ENCODE data around the gene BLACAT1. TPM values are rescaled to one million over a fixed set of nuclear protein-coding genes. Genes with fewer than 3 reads are reported as not detected.

Gene BLACAT1
- not detected in 2 replicates for total RNA-seq

DNA sequence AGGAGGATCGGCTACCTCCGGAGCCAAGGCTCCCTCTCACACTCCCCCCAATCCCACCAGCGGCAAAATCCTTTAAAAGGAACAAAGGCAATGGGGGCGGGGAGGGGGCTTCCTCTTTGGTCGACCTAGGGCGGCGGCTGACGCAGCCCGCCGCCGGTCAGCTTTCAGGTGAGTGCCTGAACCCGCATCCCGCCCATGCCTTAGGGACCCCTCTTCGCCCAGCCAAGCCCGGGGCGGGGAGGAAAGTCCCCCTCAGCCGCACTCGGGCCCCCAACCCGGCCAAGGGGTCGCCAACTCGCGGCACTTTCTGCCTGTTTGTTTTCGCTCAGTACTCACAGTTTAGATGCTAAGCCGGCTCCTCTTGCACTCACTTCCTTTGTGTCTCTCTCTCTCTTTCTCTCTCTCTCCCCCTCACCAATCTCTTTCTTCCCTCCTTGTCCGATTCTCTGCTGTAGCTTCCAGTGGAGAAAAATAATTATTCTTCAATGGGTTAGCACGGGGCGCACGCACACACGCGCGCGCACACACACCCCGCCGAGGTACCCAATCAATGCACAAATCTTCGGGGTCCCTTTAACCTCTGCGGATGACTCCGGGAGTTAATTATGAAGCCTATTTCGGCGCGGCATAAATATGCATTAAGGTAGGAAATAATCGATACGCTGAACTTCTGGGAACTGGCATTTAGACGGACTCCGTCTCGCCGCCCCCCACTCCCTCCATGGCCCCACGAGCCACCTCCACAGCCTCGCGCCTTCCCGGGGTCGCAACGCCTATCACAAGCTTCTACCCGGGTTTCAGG lies at the start of gene BLACAT1:
Gene BLACAT1 (minus strand): TSS at position 465 of the 802 bp plus-strand sequence.

DNA sequence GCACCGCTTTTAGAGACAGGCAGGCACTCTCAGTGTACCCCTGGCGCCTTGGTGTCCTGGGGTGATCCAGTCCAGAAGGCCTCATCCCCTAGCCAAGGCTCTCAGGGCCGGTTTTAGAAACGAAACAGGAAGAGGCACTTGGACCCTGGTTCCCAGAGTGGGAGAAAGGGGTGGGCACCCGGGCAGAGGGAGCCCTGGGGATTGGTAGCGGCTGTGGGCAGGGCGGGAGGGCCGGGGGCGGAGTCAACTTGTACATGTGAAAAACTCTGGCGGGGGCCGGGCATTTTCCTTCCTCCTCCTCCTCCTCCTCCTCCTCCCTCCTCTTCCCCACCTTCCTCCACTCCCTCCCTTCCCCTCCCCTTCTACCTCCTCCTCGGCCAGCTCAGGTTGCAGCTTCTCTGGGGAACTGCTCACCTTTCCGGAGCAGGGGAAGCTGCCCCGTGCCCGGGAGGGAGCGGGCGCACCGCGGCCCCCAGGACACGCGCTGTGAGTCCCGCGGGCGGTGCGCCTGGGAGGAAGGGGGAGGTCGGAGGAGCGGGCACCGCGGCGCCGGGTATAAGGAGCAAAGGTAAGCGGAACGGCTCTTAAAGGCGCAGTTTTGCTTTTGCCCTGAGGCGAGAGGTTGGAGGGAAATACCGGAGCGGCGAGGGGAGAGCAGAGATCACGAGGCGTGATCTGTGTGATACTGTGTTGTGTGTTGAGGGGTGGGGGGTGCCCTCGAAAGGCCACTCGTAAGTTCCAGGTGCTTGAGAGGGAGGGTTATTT lies 48.6 kb upstream of the BLACAT1 start, which contains the start of gene CDK18:
Gene CDK18 (plus strand): TSS at position 359 of the 765 bp plus-strand sequence. CDS start 18,499 bp downstream, outside the sequence.

DNA sequence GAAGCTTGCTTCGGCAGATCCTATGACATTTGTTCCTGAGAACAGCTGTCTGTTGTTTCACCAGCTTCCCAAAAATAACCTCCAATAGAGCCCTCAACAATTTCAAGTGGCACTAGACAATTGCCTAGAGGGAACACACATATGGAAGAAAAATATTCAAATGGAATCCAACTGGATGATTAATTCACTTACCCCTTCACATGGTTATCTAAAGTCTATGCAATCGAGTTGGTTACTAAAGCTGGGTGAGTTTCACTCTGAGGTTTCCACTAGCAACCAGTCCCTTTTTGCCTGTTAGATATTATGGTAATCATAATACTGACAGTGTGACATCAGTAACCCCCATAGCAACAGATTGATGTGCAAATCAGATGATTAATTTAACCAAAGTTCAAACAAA lies 34.0 kb downstream of the BLACAT1 start, which contains the start of gene LEMD1:
Gene LEMD1 (minus strand): TSS at position 259 of the 400 bp plus-strand sequence. CDS start 1,520 bp downstream, outside the sequence.

Other genes starting within 250 kb of the BLACAT1 start
- gene DSTYK, start 244.3 kb downstream of the BLACAT1 start, total RNA-seq, result 9.7 and 16.1 TPM in 2 replicates
- 1.8 and 1.9 TPM in 2 replicates for gene TMCC2, start 228.1 kb downstream of the BLACAT1 start, total RNA-seq
- 0.32 and 0.76 TPM in 2 replicates for gene NUAK2, start 134.3 kb downstream of the BLACAT1 start, total RNA-seq
- gene KLHDC8A, start 99.1 kb downstream of the BLACAT1 start, total RNA-seq, result under 0.01 TPM in 1 of 2 replicates, not detected in the other
- gene LEMD1, start 34.0 kb downstream of the BLACAT1 start, total RNA-seq, result not detected in 2 replicates
- 0.46 TPM in 1 of 2 replicates, not detected in the other for gene CDK18, start 48.6 kb upstream of the BLACAT1 start, total RNA-seq
- gene ELK4, start 176.0 kb upstream of the BLACAT1 start, total RNA-seq, result 17.9 and 25.4 TPM in 2 replicates
- 8.2 and 8.8 TPM in 2 replicates for gene SLC45A3, start 224.5 kb upstream of the BLACAT1 start, total RNA-seq

Data from epithelial cell of umbilical artery (primary cell).